Measurements from ENCODE around the gene SND1. TPM values are rescaled to one million over a fixed set of nuclear protein-coding genes. Genes with fewer than 3 reads are reported as not detected.
"Not testable (repeated sequence)": the region's sequence is repeated elsewhere in the genome, so short reads cannot be mapped to it uniquely, and the experiment has no call there.

SND1 gene
- polyA plus RNA-seq, 1 donor, result 92.5 TPM

- no peak for DNase-seq
Observed at GRCh38 chr7:127940381-127941160, 288.6 kb downstream of the SND1 start.

- no peak for DNase-seq
Observed at GRCh38 chr7:127941476-127942210, 289.6 kb downstream of the SND1 start.

GRCh38 chr7:127943541-127944521 is 291.8 kb downstream of the SND1 start:
- DNase-seq, result peak; percentile 46

- no peak for DNase-seq
Observed at GRCh38 chr7:127946111-127946510, 294.1 kb downstream of the SND1 start.

- no peak for DNase-seq
Observed at GRCh38 chr7:127946847-127947246, 294.9 kb downstream of the SND1 start.

GRCh38 chr7:127948312-127948711 is 296.3 kb downstream of the SND1 start:
- DNase-seq, result no peak

- no peak for DNase-seq
Observed at GRCh38 chr7:127948930-127949329, 296.9 kb downstream of the SND1 start.

GRCh38 chr7:127949769-127950222 is 297.8 kb downstream of the SND1 start:
- no peak for DNase-seq

- DNase-seq, result no peak
Observed at GRCh38 chr7:127950233-127950935, 298.4 kb downstream of the SND1 start.

GRCh38 chr7:127953423-127954356 is 301.7 kb downstream of the SND1 start:
- DNase-seq, result no peak

- DNase-seq, result no peak
Observed at GRCh38 chr7:127954357-127954748, 302.4 kb downstream of the SND1 start.

GRCh38 chr7:127955051-127955531 is 303.1 kb downstream of the SND1 start:
- no peak for DNase-seq

GRCh38 chr7:127957886-127958285 is 305.9 kb downstream of the SND1 start:
- DNase-seq, result no peak

- no peak for DNase-seq
Observed at GRCh38 chr7:127959770-127960169, 307.8 kb downstream of the SND1 start.

GRCh38 chr7:127961786-127962453 is 309.9 kb downstream of the SND1 start:
- DNase-seq, result no peak

GRCh38 chr7:127962589-127963361 is 310.8 kb downstream of the SND1 start:
- no peak for DNase-seq

GRCh38 chr7:127963850-127964249 is 311.9 kb downstream of the SND1 start:
- DNase-seq, result not testable (repeated sequence)

- no peak for DNase-seq
Observed at GRCh38 chr7:127967281-127967680, 315.3 kb downstream of the SND1 start.

GRCh38 chr7:127968547-127968946 is 316.6 kb downstream of the SND1 start:
- DNase-seq, result no peak

Measured in hindlimb muscle (tissue), 1 donor.